GM19452 (cell line): Measurements from ENCODE around the gene FOXA2.

Experiments
- ATAC-seq: cut with Tn5 transposase; IDR thresholded peaks from one replicate; pipeline ENCODE4 v1.9.1; 2021; ENCODE audit not compliant: unreplicated experiment

Gene FOXA2

DNA sequence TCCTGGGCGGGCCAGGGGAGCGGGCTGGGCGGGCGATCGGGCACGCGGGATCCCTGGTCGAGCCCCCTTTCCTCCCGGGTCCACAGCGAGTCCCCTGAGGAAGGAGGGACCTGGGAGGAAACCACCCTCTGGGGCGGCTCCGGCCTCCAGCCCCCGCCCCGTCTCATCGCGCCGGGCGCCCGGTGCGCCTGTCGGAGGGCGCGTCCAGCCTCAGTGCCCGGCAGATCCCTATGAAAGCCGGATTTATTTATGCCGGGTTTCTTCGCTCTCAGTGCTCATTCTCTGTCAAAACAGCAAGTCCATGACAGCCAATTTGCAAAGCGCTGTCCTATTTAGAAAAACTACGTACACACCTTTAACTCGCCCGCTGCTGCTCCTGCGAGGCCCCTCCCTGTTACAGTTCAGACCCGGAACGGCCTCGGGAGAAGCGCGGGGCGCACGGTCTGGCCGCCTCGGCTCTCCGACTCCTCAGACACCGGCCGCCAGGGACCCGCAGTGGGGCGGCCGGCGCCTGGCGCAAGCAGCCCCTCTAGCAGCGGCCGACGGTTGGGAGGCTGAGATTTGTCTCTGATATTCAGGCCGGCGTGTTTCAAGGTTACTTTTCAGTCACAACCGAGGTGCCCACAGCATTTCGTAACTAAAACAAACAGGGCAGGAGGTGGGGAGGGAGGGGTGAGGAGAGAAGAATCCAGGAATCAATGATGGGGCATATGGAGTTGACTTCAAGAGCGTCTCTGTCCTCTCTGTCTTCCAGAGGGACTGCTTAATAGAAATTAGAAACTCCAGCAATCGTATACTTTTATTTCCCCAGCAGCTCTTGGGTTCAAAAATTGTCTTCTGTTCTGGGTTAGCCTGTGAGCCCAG, 782 bp upstream of the FOXA2 start:
- ATAC-seq = no peak

DNA sequence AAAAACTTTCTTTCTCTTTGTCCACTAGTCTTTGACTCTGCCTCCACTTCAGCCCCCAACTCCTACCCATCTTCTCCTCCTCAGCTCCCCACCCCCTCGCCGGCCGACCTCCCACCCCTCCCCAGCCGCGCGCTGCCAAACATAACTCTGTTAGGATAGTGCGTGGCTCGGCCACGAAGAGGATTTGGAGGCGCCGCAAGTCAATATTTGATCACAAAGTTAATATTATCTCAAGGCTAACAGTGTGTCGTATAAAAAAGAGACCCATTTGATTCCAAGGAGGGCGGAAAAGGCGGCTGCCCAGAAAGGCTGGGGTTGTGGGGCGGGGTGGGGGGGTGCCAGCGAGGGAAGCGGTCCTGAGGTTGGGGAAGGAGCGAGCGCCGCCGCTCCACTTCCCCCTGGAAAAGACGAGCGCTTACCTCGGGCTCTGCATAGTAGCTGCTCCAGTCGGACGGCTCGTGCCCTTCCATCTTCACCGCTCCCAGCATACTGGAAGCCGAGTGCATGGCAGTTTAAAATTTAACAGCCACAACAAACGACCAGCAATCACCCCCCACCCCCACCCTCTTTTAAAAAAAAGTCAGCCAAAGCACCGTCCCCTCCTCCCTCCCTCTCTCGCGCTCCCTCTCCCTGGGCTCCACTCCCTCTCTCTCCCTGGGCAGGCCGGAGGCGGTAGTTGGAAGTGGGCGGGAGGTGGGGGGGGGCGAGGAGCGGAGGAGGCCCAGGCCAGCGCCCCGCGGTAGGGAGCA, 425 bp downstream of the FOXA2 start:
- no peak for ATAC-seq

GRCh38 chr20:22582964-22583772, 1.2 kb downstream of the FOXA2 start:
- ATAC-seq = no peak

- no peak for ATAC-seq
Measured at GRCh38 chr20:22582386-22582963, 1.9 kb downstream of the FOXA2 start.

DNA sequence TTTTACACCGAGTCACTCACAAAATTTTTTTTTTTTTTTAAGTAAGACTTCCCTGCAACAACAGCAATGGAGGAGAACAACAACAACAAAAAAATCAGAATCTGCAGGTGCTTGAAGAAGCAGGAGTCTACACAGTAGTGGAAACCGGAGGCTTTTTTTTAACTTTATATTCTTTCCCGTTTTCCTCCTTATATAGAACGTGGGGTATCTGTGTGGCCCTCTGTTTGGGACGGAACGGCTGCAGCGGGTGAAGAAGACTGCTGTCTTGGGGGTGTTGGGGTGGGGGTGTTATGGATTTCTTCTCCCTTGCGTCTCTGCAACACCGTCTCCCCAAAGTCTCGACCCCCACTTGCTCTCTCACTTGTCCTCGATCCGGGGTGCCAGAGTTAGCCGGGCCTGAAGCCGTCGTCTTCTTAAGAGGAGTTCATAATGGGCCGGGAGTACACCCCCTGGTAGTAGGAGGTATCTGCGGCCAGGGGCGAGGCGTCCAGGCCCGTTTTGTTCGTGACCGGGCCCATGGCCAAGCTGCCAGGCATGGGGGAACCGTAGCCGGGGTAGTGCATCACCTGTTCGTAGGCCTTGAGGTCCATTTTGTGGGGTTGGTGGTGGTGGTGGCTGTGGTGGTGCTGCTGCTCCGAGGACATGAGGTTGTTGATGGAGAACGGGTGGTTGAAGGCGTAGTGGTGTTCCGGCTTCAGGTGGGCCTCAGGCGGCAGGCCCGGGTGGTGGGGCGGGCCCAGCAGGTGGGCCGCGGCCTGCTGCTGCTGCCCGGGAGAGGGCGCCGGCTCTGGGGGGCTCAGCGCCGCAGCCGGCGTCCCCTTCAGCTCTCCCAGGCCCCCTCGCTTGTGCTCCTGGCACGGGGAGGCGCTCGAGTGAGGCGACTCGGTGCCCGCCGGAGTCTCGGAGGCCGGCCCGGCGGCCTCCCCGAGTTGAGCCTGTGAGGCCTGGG, 2.7 kb downstream of the FOXA2 start:
- ATAC-seq = no peak

DNA sequence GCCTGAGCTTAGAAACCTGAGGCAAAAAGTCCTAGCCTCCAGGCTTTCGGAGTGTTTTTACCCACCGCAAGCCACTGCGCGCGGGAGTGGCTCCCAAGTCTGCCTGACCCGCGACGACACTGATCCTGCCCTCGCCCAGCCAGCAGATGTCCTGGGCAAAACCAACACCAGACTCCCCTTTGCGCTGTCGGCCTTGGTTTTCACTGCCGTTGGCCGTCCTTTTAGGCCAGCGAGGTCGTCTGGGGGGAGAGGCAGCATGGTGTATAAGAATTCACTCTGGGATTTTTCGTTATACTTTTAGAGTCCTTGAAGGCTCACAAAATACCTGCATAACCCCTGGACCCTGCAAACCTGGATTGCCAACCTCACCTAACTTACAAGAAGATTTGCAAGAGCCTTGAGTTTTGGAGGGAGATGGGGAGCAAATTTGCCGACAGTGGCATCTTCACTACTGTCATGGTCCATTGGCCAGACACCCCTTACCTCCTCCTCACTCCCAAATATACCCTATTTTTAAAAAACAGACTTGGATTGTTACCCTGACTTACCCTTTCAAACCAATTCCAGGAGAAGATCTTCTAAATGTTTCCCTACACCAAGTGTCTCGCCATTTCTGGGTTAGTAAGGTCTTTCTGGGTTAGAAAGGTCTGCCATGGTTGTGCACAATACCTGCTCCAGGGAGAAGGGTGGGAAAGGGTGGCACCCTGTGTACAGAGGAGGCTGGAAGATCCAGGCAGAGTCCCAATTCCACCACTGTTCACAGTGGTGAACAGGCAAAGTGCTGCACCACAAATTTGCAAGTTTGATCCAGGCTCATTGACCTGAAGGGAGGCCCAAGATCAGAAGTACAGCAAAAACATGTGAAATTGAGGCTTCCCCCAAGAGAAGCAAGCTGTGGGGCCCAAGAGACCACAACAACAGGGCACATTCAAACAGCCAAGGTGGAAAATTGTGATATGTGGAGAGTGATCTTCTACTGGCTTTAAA, 4.4 kb downstream of the FOXA2 start:
- no peak for ATAC-seq

DNA sequence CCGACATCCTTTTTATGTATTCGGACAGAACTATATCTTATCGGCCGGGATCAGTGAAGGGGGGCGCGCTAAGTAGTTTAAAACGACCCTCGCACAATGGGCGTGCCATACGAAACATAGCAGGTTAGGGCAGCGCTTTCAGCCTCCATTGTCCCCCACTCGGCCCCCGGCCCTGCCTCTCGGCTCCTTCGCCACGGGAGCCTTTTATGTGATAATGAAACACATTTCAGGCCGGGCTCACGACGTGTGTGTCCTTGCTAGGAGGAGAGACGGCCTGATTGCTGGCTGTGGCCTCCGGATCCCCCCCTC, 5.3 kb downstream of the FOXA2 start:
- no peak for ATAC-seq

GRCh38 chr20:22578221-22579118, 5.9 kb downstream of the FOXA2 start:
- no peak for ATAC-seq

DNA sequence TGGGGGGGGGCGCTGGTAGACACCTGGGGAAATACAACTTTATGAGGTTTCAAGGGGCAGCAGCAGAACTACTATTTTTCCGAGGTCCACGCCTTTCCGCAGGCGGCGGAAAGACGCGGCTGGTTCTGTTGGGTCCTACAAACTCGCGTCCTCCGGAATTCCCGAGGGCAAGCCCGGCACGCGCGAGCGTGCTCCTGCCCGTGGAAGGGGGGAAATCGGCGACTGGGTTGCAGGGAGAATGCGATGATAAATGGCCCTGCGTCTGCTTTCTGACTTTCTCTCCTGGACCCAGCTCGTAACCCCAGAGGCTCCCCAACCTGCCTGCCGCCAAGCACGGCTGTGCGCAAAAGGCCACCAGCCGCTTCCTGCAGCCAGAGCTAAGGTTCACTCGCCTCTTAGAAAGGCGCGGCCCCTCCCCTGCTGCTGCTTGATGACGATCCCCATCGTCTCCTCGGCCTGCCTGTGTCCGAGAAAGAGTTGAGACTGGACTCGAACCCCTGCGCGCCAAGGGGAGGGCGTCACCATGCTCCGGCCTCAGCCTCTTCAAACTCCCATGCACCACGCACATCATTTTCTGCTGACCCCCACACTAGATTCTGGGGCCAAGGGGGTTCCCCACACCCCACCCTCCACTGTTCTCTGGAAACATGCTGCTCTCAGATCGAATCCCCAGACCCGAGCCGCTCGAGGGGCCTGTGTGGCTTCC, 6.7 kb downstream of the FOXA2 start:
- ATAC-seq = no peak

DNA sequence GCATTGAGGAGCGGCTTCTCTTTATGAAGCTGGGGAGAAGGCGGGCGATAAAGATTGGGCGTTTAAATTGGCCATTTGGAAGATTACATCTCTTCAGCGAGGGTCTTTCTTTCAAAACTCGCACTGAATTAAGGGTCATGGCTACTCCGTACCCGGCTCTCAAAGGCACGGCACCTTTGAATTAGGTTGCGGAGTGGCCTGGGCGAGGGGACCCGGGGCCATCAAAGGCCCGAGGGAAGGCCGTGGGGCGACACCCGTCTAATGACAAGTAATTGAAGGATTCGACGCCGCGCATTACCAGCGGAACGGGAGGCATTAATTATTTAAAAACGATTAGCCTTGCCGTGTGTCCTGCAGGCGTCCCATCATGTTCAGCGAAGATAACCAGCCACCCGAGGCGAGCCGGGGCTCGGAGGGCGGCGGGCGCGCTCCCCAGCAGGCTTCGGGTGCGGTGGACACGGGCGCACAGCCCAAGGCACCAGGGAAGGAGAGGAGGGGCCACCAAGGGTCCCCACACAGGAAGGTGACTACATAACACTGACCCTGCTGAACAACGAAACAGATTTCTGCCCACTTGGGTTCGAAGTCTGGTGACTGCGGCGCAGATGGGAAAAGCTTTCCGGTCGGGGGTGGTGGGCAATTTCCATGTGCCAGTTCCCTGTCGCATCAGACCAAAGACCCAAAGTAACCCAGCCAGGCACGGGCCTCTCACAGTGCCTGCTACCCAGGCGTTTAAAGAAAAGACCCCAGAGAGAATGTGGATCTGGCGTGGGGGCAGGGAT, 7.4 kb downstream of the FOXA2 start:
- no peak for ATAC-seq

DNA sequence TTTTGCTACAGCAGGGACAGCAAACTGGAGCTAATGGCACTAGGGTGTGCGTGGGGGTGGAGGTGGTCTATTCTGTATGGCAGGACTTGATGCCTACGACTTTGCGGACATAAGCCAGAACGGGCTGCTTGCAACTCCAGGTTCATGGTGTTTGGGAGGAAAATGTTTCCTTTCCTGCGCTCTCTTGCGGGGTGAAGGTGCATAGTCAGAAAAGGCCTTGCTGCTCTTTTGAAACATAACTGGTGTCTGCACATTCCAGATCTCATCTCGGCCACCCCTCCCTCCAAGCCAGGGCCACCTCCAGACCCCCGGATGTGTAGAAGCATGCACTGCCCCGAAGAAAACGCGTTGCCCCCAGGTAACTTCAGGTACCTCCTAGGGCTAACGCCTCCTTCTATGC, 8.1 kb downstream of the FOXA2 start:
- ATAC-seq = no peak

DNA sequence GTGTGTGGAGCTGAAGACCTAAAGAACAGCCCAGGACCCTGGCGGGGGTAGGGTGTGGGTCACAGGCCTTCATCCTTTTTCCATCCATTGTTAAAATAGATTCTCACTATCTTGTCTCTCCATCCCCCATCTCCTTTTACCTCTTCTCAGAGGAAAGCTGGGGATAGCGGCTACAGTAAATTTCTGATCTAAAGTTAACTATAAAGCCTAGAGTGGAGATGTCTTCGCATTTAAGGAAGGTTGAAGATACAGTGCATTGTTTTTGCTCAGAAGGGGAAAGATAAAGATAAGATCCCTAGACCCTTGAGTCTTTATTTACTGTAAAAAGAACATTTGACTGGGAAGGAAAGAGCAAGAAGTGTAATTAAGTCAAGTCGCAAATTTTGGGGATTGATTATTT, 8.6 kb downstream of the FOXA2 start:
- no peak for ATAC-seq

DNA sequence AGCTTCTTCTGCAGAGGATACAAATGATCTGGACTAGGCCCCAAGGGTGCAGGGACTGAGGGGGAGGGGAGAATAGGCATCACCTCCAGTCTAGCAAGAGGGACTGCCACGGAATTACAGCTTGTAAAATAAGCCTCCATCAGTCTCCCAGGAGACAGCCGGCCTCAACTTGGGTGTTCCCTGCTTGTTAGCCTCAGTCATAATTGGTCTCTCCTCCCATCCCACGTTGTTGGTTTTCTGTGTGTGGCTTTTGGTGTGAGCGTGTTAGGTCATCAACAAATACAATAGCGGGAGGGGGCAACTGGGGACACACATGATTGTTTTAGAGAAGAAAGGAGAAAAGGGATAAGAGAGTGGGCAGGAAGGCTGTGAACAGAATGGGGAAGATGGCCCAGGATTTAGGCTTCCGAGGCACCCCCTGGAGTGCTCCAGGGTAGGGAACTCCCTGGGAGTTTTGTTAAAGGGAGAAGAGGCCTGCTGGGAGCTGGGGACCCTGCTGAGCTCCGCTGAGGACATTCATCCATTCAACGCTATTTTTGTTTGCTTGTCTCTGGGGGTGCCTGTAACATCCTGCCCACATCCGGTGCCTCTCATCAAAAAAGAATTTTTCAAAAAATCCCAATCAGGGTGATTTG, 9.2 kb downstream of the FOXA2 start:
- no peak for ATAC-seq

GRCh38 chr20:22574545-22575086, 9.8 kb downstream of the FOXA2 start:
- no peak for ATAC-seq

- ATAC-seq = no peak
Measured at GRCh38 chr20:22572491-22572890, 11.9 kb downstream of the FOXA2 start.

DNA sequence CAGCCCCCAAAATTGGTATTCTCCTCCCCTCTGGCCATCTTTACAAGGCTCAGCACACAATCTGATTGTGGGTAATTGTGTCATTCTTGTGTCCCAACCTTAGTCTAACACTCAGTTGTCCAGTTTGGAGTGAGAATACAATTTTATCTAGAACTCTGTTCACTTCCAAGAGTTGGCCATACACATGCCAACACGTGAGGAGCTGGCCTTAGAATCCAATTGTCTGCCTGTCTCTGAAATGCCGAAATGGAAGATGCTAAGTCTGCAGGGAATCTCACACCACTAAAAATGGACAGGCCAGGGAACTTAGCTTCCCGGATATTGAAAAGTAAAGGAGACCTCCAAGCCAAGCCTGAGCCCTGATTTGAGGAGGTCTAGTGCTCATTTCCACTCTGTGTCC, 12.3 kb downstream of the FOXA2 start:
- no peak for ATAC-seq
